ENCODE data around the gene PPM1H.

DNA sequence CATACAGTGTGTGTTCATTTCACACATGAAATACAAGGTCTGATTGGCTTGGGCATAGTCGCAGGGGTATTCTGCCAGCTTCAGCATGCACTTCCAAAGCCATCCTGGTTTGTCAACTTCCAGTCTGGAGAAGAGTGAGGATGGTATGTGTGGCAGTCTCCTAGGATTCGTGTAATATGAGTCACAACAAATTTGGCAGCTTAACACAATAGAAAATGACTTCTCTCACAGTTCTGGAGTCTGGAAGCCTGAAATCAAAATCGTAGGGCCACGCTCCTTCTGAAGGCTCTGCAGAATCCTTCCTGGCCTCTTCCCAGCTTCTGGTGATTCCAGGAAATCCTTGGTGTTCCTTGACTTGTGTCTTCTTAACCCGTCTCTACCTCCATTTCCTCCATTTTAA is 167.5 kb downstream of the PPM1H start:
- TF ChIP-seq, protein P1, sequence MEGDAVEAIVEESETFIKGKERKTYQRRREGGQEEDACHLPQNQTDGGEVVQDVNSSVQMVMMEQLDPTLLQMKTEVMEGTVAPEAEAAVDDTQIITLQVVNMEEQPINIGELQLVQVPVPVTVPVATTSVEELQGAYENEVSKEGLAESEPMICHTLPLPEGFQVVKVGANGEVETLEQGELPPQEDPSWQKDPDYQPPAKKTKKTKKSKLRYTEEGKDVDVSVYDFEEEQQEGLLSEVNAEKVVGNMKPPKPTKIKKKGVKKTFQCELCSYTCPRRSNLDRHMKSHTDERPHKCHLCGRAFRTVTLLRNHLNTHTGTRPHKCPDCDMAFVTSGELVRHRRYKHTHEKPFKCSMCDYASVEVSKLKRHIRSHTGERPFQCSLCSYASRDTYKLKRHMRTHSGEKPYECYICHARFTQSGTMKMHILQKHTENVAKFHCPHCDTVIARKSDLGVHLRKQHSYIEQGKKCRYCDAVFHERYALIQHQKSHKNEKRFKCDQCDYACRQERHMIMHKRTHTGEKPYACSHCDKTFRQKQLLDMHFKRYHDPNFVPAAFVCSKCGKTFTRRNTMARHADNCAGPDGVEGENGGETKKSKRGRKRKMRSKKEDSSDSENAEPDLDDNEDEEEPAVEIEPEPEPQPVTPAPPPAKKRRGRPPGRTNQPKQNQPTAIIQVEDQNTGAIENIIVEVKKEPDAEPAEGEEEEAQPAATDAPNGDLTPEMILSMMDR (conservative IDR thresholded peaks at IDR 0.05) = no peak
- no peak for TF ChIP-seq ZFX (IDR thresholded peaks at IDR 0.05)

Data from C4-2B (cell line).